ENCODE data around the gene KCNMA1.

DNA sequence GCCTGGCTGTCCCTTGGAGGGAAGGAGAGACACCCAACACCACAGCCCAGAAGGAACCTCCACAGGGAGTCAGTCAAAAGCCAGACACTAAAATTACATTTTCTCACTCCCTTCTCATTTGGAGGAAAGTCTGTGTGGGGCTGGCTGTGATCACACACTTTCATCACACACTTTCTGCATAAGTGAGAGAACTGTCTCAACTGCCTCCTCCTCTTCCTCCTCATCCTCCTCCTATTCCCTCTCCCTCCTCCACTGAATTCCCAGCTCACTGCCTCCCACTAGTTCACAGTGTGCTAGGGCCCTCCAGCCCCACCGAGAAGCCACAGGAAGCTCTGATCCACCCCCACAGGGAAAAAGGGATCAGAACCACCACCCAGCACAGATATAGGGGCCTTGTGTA, 91.6 kb downstream of the KCNMA1 start:
- TF ChIP-seq RAD21 (IDR thresholded peaks at IDR 0.05; ENCODE audit: insufficient read depth, low read depth, low read length) (no peak), SRF (IDR thresholded peaks at IDR 0.05; ENCODE audit: low read depth in 2 of 2, low read length in 2 of 2) (no peak), SIX5 (IDR thresholded peaks at IDR 0.05; ENCODE audit: low read depth, low read length, severe bottlenecking) (no peak), JUND (IDR thresholded peaks at IDR 0.05; ENCODE audit: low read depth, low read length) (no peak), NFYB (IDR thresholded peaks at IDR 0.05; ENCODE audit: insufficient read depth, low read depth, low read length) (no peak), NRF1 (conservative IDR thresholded peaks at IDR 0.05; ENCODE audit: low read depth, low read length) (no peak)
- TF ChIP-seq, protein P1, sequence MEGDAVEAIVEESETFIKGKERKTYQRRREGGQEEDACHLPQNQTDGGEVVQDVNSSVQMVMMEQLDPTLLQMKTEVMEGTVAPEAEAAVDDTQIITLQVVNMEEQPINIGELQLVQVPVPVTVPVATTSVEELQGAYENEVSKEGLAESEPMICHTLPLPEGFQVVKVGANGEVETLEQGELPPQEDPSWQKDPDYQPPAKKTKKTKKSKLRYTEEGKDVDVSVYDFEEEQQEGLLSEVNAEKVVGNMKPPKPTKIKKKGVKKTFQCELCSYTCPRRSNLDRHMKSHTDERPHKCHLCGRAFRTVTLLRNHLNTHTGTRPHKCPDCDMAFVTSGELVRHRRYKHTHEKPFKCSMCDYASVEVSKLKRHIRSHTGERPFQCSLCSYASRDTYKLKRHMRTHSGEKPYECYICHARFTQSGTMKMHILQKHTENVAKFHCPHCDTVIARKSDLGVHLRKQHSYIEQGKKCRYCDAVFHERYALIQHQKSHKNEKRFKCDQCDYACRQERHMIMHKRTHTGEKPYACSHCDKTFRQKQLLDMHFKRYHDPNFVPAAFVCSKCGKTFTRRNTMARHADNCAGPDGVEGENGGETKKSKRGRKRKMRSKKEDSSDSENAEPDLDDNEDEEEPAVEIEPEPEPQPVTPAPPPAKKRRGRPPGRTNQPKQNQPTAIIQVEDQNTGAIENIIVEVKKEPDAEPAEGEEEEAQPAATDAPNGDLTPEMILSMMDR (IDR thresholded peaks at IDR 0.05 in 2 of 3, conservative IDR thresholded peaks at IDR 0.05 in 1 of 3; ENCODE audit: control insufficient read depth in 2 of 3, extremely low read depth in 1 of 3, insufficient read depth in 1 of 3, low read depth in 3 of 3, low read length in 3 of 3) = no peak
- TF ChIP-seq, protein P2, sequence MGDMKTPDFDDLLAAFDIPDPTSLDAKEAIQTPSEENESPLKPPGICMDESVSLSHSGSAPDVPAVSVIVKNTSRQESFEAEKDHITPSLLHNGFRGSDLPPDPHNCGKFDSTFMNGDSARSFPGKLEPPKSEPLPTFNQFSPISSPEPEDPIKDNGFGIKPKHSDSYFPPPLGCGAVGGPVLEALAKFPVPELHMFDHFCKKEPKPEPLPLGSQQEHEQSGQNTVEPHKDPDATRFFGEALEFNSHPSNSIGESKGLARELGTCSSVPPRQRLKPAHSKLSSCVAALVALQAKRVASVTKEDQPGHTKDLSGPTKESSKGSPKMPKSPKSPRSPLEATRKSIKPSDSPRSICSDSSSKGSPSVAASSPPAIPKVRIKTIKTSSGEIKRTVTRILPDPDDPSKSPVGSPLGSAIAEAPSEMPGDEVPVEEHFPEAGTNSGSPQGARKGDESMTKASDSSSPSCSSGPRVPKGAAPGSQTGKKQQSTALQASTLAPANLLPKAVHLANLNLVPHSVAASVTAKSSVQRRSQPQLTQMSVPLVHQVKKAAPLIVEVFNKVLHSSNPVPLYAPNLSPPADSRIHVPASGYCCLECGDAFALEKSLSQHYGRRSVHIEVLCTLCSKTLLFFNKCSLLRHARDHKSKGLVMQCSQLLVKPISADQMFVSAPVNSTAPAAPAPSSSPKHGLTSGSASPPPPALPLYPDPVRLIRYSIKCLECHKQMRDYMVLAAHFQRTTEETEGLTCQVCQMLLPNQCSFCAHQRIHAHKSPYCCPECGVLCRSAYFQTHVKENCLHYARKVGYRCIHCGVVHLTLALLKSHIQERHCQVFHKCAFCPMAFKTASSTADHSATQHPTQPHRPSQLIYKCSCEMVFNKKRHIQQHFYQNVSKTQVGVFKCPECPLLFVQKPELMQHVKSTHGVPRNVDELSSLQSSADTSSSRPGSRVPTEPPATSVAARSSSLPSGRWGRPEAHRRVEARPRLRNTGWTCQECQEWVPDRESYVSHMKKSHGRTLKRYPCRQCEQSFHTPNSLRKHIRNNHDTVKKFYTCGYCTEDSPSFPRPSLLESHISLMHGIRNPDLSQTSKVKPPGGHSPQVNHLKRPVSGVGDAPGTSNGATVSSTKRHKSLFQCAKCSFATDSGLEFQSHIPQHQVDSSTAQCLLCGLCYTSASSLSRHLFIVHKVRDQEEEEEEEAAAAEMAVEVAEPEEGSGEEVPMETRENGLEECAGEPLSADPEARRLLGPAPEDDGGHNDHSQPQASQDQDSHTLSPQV (IDR thresholded peaks at IDR 0.05) = no peak
